IPS-15b (cell line): ENCODE measurements around the gene NAT10.

Experiments used
- H3K27me3 ChIP-seq: one replicate; pipeline ENCODE4 v1.6.1; 2013; ENCODE audit warnings: low read length; ENCODE audit not compliant: control insufficient read depth, insufficient read depth
- H3K36me3 ChIP-seq: one replicate; pipeline ENCODE4 v1.6.1; 2013; ENCODE audit warnings: low read length; ENCODE audit not compliant: control insufficient read depth, insufficient read depth
- H3K4me1 ChIP-seq: one replicate; pipeline ENCODE4 v1.6.1; 2013; ENCODE audit warnings: mild to moderate bottlenecking, low read length; ENCODE audit not compliant: control insufficient read depth, insufficient read depth
- H3K4me3 ChIP-seq: one replicate; pipeline ENCODE4 v1.5.1; 2013; ENCODE audit warnings: low read depth, low read length
- H3K9ac ChIP-seq: one replicate; pipeline ENCODE4 v1.6.1; 2013; ENCODE audit warnings: low read depth, mild to moderate bottlenecking, low read length
- H3K9me3 ChIP-seq: one replicate; pipeline ENCODE4 v1.6.1; 2013; ENCODE audit warnings: mild to moderate bottlenecking, low read length; ENCODE audit not compliant: control insufficient read depth, insufficient read depth

NAT10 gene

GRCh38 chr11:34185926-34186841 lies 80.8 kb downstream of the NAT10 start:
- Histone ChIP-seq H3K4me3 (no peak overlapping the region), H3K36me3 (no peaks in the 10 kb centered on the region), H3K9me3 (no peaks in the 10 kb centered on the region), H3K9ac (no peak overlapping the region), H3K4me1 (peaks cover 11% of the 10 kb centered on the region), H3K27me3 (no peaks in the 10 kb centered on the region)

GRCh38 chr11:34188181-34188580 lies 82.8 kb downstream of the NAT10 start:
- H3K36me3 ChIP-seq = no peaks in the 10 kb centered on the region

DNA sequence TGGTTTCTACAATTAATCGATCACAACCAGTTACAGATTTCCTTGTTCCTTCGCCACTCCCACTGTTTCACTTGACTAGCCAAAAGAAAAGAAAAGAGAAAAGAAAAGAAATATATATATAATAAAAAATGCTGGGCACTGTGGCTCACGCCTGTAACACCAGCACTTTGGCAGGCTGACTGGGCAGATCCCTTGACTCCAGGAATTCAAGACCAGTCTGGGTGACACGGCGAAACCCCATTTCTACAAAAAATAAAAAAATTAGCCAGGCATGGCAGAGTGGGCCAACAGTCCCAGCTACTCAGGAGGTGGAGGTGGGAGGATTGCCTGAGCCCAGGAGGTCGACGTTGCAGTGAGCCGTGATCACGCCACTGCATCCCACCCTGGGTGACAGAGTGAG lies 83.8 kb downstream of the NAT10 start:
- Histone ChIP-seq H3K27me3 (no peaks in the 10 kb centered on the region), H3K4me3 (no peak overlapping the region), H3K36me3 (no peaks in the 10 kb centered on the region), H3K4me1 (peaks cover 11% of the 10 kb centered on the region), H3K9me3 (no peaks in the 10 kb centered on the region), H3K9ac (no peak overlapping the region)

More at GRCh38 chr11:34188181-34188580, 82.8 kb downstream of the NAT10 start:
- no peaks in the 10 kb centered on the region for H3K9me3 ChIP-seq
- no peaks in the 10 kb centered on the region for H3K27me3 ChIP-seq
- H3K9ac ChIP-seq = no peak overlapping the region
- H3K4me1 ChIP-seq = peaks cover 11% of the 10 kb centered on the region
- H3K4me3 ChIP-seq = no peak overlapping the region

DNA sequence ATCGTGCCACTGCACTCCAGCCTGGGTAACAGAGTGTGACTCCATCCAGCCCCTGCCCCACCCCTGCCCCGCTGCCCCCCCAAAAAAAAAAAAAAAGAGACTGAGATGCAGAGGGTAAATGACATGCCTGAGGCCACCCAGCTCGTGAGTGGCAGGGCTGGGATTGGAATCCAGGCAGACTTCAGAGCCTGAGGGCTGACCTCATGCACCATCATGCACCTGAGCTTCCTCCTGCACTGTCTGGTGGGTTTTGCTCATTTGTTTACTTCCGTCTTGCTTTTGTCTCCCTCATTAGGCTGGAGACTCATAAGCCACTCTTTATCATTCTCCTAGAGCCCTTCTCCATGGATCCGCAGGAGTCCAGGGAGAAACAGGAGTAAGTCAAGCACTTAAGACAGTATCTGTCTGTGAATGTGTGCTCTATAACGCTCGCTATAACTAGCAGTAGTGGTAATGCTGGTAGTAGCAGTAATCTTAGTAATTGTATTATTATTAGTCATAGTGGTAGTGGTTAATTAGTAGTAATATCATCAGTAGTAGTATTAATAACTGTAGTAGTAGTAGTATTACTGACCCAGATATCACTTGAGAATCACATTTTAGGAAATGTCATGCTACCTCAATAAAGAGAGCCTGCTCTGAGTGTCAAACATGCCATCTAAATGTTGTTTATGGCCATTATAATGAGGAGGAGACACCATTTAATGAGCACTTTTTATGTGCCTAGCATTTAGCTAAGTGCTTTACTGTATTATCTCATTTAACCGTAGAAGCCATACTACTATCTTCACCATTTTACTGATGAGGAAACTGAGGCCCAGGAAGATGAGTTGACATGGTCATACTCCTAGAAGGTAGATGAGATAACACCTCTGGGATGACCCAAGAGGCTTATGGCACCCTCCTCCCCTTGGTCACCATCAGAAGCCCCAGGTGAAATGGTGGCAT lies 85.0 kb downstream of the NAT10 start:
- peaks cover 11% of the 10 kb centered on the region for H3K4me1 ChIP-seq
- H3K9me3 ChIP-seq = no peaks in the 10 kb centered on the region
- H3K27me3 ChIP-seq = no peaks in the 10 kb centered on the region
- H3K36me3 ChIP-seq = no peaks in the 10 kb centered on the region
- H3K4me3 ChIP-seq = no peak overlapping the region
- no peak overlapping the region for H3K9ac ChIP-seq

GRCh38 chr11:34191578-34191977 lies 86.1 kb downstream of the NAT10 start:
- Histone ChIP-seq H3K27me3 (no peaks in the 10 kb centered on the region), H3K4me1 (peaks cover 11% of the 10 kb centered on the region)

GRCh38 chr11:34192481-34193401 lies 87.3 kb downstream of the NAT10 start:
- Histone ChIP-seq H3K9me3 (no peaks in the 10 kb centered on the region), H3K4me3 (no peak overlapping the region), H3K36me3 (peaks cover 5% of the 10 kb centered on the region), H3K27me3 (no peaks in the 10 kb centered on the region), H3K9ac (no peak overlapping the region), H3K4me1 (peaks cover 5% of the 10 kb centered on the region)

More at GRCh38 chr11:34191578-34191977, 86.1 kb downstream of the NAT10 start:
- no peaks in the 10 kb centered on the region for H3K9me3 ChIP-seq
- H3K9ac ChIP-seq = no peak overlapping the region
- H3K4me3 ChIP-seq = no peak overlapping the region
- no peaks in the 10 kb centered on the region for H3K36me3 ChIP-seq

- H3K9me3 ChIP-seq = no peaks in the 10 kb centered on the region
These were observed 89.3 kb downstream of the NAT10 start for GRCh38 chr11:34194576-34195335.

More at GRCh38 chr11:34194576-34195335, 89.3 kb downstream of the NAT10 start:
- H3K9ac ChIP-seq = no peak overlapping the region
- H3K4me3 ChIP-seq = no peak overlapping the region
- no peaks in the 10 kb centered on the region for H3K4me1 ChIP-seq
- H3K36me3 ChIP-seq = peaks cover 5% of the 10 kb centered on the region
- H3K27me3 ChIP-seq = no peaks in the 10 kb centered on the region
